Gastroesophageal sphincter (tissue), 3 donors: ENCODE results near the gene MAN2C1.

Experiments used
- POLR2A ChIP-seq, 2 donors: fragments of 450-650 bp; IDR thresholded peaks; one replicate each; pipeline ENCODE4 v1.6.1; 2017; ENCODE audit warnings: antibody characterized with exemption in 2 of 2, mild to moderate bottlenecking in 2 of 2, moderate library complexity in 1 of 2
- POLR2AphosphoS5 ChIP-seq: sonication (generic); formaldehyde crosslinking; IDR thresholded peaks from one replicate; pipeline ENCODE4 v1.6.1; 2017; ENCODE audit warnings: antibody characterized with exemption
- TF ChIP-seq, protein P1 (sequence below), 4 experiments: fragments of 200-600 bp in 2 of 4; fragments of 450-650 bp in 2 of 4; sonication (generic) in 1 of 4; IDR thresholded peaks; one replicate each; pipeline ENCODE4 v1.5.1; 2017 to 2019; ENCODE audit warnings: antibody characterized with exemption in 4 of 4, mild to moderate bottlenecking in 2 of 4, moderate library complexity in 2 of 4

DNA sequence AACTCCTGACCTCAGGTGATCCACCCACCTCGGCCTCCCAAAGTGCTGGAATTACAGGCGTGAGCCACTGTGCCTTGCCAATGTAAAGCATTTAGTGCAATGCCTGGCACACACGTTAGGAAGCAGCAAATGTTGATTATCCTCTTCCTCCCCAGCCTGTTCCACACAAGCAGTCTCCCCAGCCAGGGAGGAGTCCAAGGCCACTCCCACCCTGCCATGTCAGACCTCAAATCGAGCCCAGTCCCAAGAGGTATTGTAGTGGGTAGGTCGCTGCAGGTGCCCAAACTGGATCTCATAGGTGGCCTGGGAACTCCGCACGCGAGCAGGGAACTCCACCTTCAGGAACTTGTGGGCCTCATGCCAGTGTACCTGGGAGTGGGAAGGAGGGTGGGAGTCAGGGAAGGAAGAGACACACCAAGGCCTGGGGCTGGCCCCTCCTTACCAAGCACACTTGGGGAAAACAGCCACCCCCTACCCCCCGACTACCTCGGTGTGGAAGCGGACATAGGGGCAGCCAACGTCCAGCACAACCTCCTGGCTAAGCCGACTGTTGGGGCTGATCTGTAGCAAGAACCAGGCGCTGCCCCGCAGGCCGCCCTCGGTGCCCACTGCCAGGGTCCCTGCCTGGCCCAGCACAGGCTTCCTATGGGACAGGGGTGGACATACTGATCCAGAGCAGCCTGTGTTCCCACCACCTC, 10.3 kb downstream of the MAN2C1 start:
- TF ChIP-seq, protein P1, sequence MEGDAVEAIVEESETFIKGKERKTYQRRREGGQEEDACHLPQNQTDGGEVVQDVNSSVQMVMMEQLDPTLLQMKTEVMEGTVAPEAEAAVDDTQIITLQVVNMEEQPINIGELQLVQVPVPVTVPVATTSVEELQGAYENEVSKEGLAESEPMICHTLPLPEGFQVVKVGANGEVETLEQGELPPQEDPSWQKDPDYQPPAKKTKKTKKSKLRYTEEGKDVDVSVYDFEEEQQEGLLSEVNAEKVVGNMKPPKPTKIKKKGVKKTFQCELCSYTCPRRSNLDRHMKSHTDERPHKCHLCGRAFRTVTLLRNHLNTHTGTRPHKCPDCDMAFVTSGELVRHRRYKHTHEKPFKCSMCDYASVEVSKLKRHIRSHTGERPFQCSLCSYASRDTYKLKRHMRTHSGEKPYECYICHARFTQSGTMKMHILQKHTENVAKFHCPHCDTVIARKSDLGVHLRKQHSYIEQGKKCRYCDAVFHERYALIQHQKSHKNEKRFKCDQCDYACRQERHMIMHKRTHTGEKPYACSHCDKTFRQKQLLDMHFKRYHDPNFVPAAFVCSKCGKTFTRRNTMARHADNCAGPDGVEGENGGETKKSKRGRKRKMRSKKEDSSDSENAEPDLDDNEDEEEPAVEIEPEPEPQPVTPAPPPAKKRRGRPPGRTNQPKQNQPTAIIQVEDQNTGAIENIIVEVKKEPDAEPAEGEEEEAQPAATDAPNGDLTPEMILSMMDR (IDR thresholded peaks at IDR 0.05), result no peak
- TF ChIP-seq POLR2AphosphoS5, result no peak
- TF ChIP-seq POLR2A (IDR thresholded peaks at IDR 0.05), result no peak
